ENCODE measurements around the gene UBXN11. TPM values are rescaled to one million over a fixed set of nuclear protein-coding genes. Genes with fewer than 3 reads are reported as not detected.

UBXN11 gene
- total RNA-seq, 1 donor from 2014 or later = 4.5 TPM

Other genes with a start within 250 kb of the UBXN11 start
- gene TRIM63, start 239.0 kb downstream of the UBXN11 start, total RNA-seq = 18.6 and 26.2 TPM in 2 replicates
- 5.1 and 5.9 TPM in 2 replicates for gene PDIK1L, start 194.8 kb downstream of the UBXN11 start, total RNA-seq
- not detected in 2 replicates for gene FAM110D, start 147.6 kb downstream of the UBXN11 start, total RNA-seq
- not detected in 2 replicates for gene C1orf232, start 137.7 kb downstream of the UBXN11 start, total RNA-seq
- 25.6 and 27.8 TPM in 2 replicates for gene ZNF593, start 136.7 kb downstream of the UBXN11 start, total RNA-seq
- not detected in 2 replicates for gene ZNF593OS, start 134.8 kb downstream of the UBXN11 start, total RNA-seq
- 0.36 and 0.62 TPM in 2 replicates for gene CNKSR1, start 129.1 kb downstream of the UBXN11 start, total RNA-seq
- not detected in 2 replicates for gene CATSPER4, start 116.0 kb downstream of the UBXN11 start, total RNA-seq
- gene CEP85, start 72.4 kb downstream of the UBXN11 start, total RNA-seq = 13.0 and 22.6 TPM in 2 replicates
- 49.0 and 51.4 TPM in 2 replicates for gene SH3BGRL3, start 26.6 kb downstream of the UBXN11 start, total RNA-seq
- not detected in 2 replicates for gene CD52, start 11.3 kb upstream of the UBXN11 start, total RNA-seq
- not detected in 2 replicates for gene CRYBG2, start 47.5 kb upstream of the UBXN11 start, total RNA-seq
- not detected in 2 replicates for gene ZNF683, start 66.1 kb upstream of the UBXN11 start, total RNA-seq
- not detected in 2 replicates for gene LIN28A, start 104.2 kb upstream of the UBXN11 start, total RNA-seq
- gene DHDDS, start 125.7 kb upstream of the UBXN11 start, total RNA-seq = 51.6 and 55.3 TPM in 2 replicates
- gene HMGN2, start 165.8 kb upstream of the UBXN11 start, total RNA-seq = 250 and 254 TPM in 2 replicates
- gene RPS6KA1, start 223.1 kb upstream of the UBXN11 start, total RNA-seq = 1.4 and 7.2 TPM in 2 replicates